Breast epithelium (tissue), 4 donors: Measurements from ENCODE around the gene TRIM33. TPM values are rescaled to one million over a fixed set of nuclear protein-coding genes. Genes with fewer than 3 reads are reported as not detected.

Experiments used
- DNase-seq, 2 donors: peaks; one replicate each; pipeline ENCODE4 v3.0.0-alpha.2; 2019; ENCODE audit warnings: low spot score in 2 of 2
- H3K27ac ChIP-seq, 2 donors: fragments of 200-600 bp; sonication (generic) in 1 of 2; one replicate each; pipeline ENCODE4 v1.5.1; 2016 to 2019; ENCODE audit warnings: mild to moderate bottlenecking in 1 of 2
- H3K27me3 ChIP-seq, 2 donors: fragments of 200-600 bp; sonication (generic) in 1 of 2; one replicate each; pipeline versions ENCODE4 v1.5.1 to v1.6.0; 2017 to 2019; ENCODE audit warnings: control low read depth in 1 of 2, mild to moderate bottlenecking in 1 of 2
- H3K36me3 ChIP-seq: fragments of 200-600 bp; one replicate; pipeline ENCODE4 v1.5.1; 2019
- H3K4me1 ChIP-seq, 2 donors: fragments of 200-600 bp; sonication (generic); one replicate each; pipeline ENCODE4 v1.5.1; 2016 to 2019; ENCODE audit warnings: control low read depth in 1 of 2
- H3K4me3 ChIP-seq, 3 donors: fragments of 200-600 bp; sonication (generic); 1 replicate in 2 of 3; 2 replicates in 1 of 3; pipeline ENCODE4 v1.5.1; 2016 to 2019; ENCODE audit warnings: mild to moderate bottlenecking in 3 of 3, moderate library complexity in 2 of 3
- H3K9me3 ChIP-seq, 2 donors: fragments of 200-600 bp; sonication (generic) in 1 of 2; one replicate each; pipeline ENCODE4 v1.5.1; 2016 to 2019; ENCODE audit warnings: control low read depth in 1 of 2
- CTCF ChIP-seq, 3 donors: fragments of 450-650 bp; IDR thresholded peaks; one replicate each; pipeline ENCODE4 v1.5.1; 2016 to 2017; ENCODE audit warnings: antibody characterized with exemption in 3 of 3, mild to moderate bottlenecking in 3 of 3, moderate library complexity in 3 of 3
- POLR2A ChIP-seq: fragments of 450-650 bp; IDR thresholded peaks from one replicate; pipeline ENCODE4 v1.6.1; 2016; ENCODE audit warnings: antibody characterized with exemption, mild to moderate bottlenecking, moderate library complexity
- POLR2AphosphoS5 ChIP-seq, 3 donors: sonication (generic); formaldehyde crosslinking; IDR thresholded peaks; one replicate each; pipeline ENCODE4 v1.6.1; 2017; ENCODE audit warnings: antibody characterized with exemption in 3 of 3
- intact Hi-C: fragments of 100-400 bp; cut with DNase I; formaldehyde crosslinking; loops from one replicate; pipeline ENCODE4 v1.15.1; 2023; ENCODE audit warnings: low total_unique reads
- total RNA-seq, 3 donors: library from RNA; depleted of rRNA; stranded (reverse); fragments of >200 nt; gene quantifications; one replicate each; pipeline ENCODE4 v1.1.0, GENCODE V29; 2016

TRIM33 gene
- total RNA-seq, 3 donors from 2014 or later: 40.8 to 80.9 (median 56.4) TPM

- TF ChIP-seq POLR2A (no peak), CTCF (IDR thresholded peaks at IDR 0.05) (no peak), POLR2AphosphoS5 (IDR thresholded peaks at IDR 0.05) (no peak)
- intact Hi-C loops: no loop called here
- DNase-seq: no peak
Measured at GRCh38 chr1:114507513-114507912, 3.5 kb downstream of the TRIM33 start.

GRCh38 chr1:114505148-114505561, 5.8 kb downstream of the TRIM33 start:
- intact Hi-C loops: no loop called here
- no peaks in the 10 kb centered on the region for H3K4me1 ChIP-seq
- H3K27ac ChIP-seq: peak overlapping the region in 1 of 2 donors; percentile 53
- H3K4me3 ChIP-seq: no peak overlapping the region
- no peaks in the 10 kb centered on the region for H3K9me3 ChIP-seq
- no peaks in the 10 kb centered on the region for H3K27me3 ChIP-seq
- TF ChIP-seq CTCF (IDR thresholded peaks at IDR 0.05) (no peak), POLR2AphosphoS5 (IDR thresholded peaks at IDR 0.05) (no peak), POLR2A (no peak)
- no peak for DNase-seq
- no peaks in the 10 kb centered on the region for H3K36me3 ChIP-seq

More at GRCh38 chr1:114507513-114507912, 3.5 kb downstream of the TRIM33 start:
- Histone ChIP-seq H3K9me3 (no peaks in the 10 kb centered on the region), H3K27ac (no peak overlapping the region), H3K4me1 (no peaks in the 10 kb centered on the region), H3K4me3 (no peak overlapping the region), H3K36me3 (no peaks in the 10 kb centered on the region), H3K27me3 (no peaks in the 10 kb centered on the region)

- intact Hi-C loops: no loop called here
- Histone ChIP-seq H3K9me3 (no peaks in the 10 kb centered on the region), H3K36me3 (no peaks in the 10 kb centered on the region), H3K27ac (peak overlapping the region in 1 of 2 donors; percentile 53), H3K27me3 (no peaks in the 10 kb centered on the region), H3K4me1 (no peaks in the 10 kb centered on the region), H3K4me3 (no peak overlapping the region)
- no peak for DNase-seq
- TF ChIP-seq POLR2A: no peak
- TF ChIP-seq CTCF (IDR thresholded peaks at IDR 0.05): no peak
- no peak for TF ChIP-seq POLR2AphosphoS5 (IDR thresholded peaks at IDR 0.05)
Measured at GRCh38 chr1:114503916-114504422, 7.0 kb downstream of the TRIM33 start.

- no peak for DNase-seq
- TF ChIP-seq POLR2AphosphoS5 (IDR thresholded peaks at IDR 0.05) (no peak), CTCF (IDR thresholded peaks at IDR 0.05) (no peak), POLR2A (no peak)
- H3K4me3 ChIP-seq: no peak overlapping the region
- H3K4me1 ChIP-seq: no peaks in the 10 kb centered on the region
- no peaks in the 10 kb centered on the region for H3K36me3 ChIP-seq
- H3K27ac ChIP-seq: no peak overlapping the region
- H3K9me3 ChIP-seq: no peaks in the 10 kb centered on the region
- intact Hi-C loops: no loop called here
- H3K27me3 ChIP-seq: no peaks in the 10 kb centered on the region
Measured at GRCh38 chr1:114502080-114502479, 8.9 kb downstream of the TRIM33 start.

- DNase-seq: no peak
- peaks cover 0 to 5% of the 10 kb centered on the region in 2 donors for H3K4me1 ChIP-seq
- H3K27me3 ChIP-seq: no peaks in the 10 kb centered on the region
- H3K27ac ChIP-seq: no peak overlapping the region
- H3K4me3 ChIP-seq: no peak overlapping the region
- no peaks in the 10 kb centered on the region for H3K36me3 ChIP-seq
- intact Hi-C loops: no loop called here
- TF ChIP-seq POLR2AphosphoS5 (IDR thresholded peaks at IDR 0.05) (no peak), POLR2A (no peak), CTCF (IDR thresholded peaks at IDR 0.05) (no peak)
- no peaks in the 10 kb centered on the region for H3K9me3 ChIP-seq
Measured at GRCh38 chr1:114499478-114499877, 11.5 kb downstream of the TRIM33 start.
